ENCODE data around the gene ALKBH3. TPM values are rescaled to one million over a fixed set of nuclear protein-coding genes. Genes with fewer than 3 reads are reported as not detected.
A peak's percentile ranks its signal among the peaks of the same experiment; 100 is the strongest.

Gene ALKBH3
- total RNA-seq, 1 donor from 2014 or later = 16.7 TPM

- DNase-seq (ENCODE audit: low spot score in 2 of 2) (no peak), FAIRE-seq (no peak)
Observed at GRCh38 chr11:43955381-43956118, 74.9 kb downstream of the ALKBH3 start.

- DNase-seq (ENCODE audit: low spot score in 2 of 2) (no peak), FAIRE-seq (no peak)
Observed at GRCh38 chr11:43957571-43957970, 76.9 kb downstream of the ALKBH3 start.

DNA sequence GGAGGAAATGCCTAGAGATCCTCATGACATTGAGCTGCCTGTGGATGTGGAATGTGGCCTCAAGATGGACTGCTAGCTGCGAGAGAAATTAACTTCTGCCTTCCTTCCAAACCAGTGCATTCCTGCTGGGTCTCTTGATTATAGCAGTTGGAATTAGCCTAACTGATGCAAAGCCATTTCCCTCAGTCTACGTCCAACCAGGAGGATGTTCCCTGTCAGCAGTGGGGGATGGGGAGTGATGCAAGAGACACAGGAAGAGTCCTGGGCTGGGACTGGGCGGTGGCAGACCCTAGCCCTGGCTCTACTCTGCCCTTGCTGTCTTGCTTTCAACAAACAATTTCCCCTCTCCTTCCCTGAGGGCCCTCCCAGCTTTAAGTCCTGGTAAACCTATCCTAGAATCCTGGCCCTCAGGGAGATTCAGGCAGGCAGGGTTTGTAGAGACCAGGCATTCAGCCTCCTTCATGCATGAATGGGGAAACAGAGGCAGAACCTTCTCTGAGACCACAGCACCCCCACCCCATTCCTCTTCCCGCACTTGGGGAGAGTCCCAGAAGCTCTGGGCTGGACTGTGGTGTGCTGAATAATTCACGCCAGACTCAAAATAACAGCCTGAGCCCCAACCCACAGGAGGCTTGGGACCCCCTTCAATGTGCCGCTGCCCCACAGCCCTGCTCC is 78.8 kb downstream of the ALKBH3 start:
- DNase-seq (ENCODE audit: low spot score in 2 of 2) = no peak
- FAIRE-seq = no peak

- DNase-seq (ENCODE audit: low spot score in 2 of 2) = no peak
- FAIRE-seq = no peak
Observed at GRCh38 chr11:43962383-43963278, 82.0 kb downstream of the ALKBH3 start.

- no peak for FAIRE-seq
- no peak for DNase-seq (ENCODE audit: low spot score in 2 of 2)
Observed at GRCh38 chr11:43963279-43963620, 82.6 kb downstream of the ALKBH3 start.

- no peak for DNase-seq (ENCODE audit: low spot score in 2 of 2)
- no peak for FAIRE-seq
Observed at GRCh38 chr11:43967661-43968060, 87.0 kb downstream of the ALKBH3 start.

DNA sequence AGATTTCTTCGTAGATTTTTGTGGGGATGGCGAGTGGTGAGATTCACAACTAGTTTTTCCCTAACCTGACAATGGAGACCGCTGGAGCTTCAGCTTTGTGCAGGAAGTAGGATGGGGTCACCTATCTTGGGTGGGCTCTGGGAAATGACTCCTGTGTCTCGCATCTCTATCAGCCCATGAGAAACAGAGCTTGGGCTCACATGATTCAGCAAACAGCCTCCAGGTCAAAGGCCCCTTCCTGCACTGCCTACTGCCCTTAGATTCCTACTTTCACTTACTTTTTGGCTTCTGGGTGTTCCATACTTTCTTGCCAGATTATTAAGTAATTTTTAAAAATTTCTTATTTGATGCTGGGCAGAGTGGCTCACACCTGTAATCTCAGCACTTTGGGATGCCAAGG is 88.1 kb downstream of the ALKBH3 start:
- no peak for FAIRE-seq

DNA sequence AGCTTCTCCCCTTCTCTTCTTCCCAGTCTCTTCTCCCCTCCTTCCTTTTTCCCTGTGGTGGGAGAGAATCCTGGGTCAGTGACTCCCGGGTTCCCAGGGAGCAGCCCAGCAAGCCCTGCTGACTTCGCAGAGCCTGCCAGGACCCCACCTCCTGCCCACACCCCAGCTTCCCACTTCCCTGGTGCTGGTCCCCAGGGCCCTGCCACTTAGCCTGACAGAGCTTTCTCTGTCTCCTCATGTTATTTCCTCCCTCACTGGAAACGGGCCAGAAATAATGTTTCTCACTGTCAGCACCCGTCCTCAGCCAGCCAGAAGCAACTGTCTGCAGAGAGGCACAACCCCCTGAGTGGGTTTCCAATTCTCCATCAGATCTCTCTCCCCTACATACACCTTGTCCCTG is 88.9 kb downstream of the ALKBH3 start:
- FAIRE-seq = no peak
- peak in 1 of 2 donors; percentile 41 for DNase-seq (ENCODE audit: low spot score in 2 of 2)

More for the DNA sequence above, 88.1 kb downstream of the ALKBH3 start:
- no peak for DNase-seq (ENCODE audit: low spot score in 2 of 2)

Other genes starting within 250 kb of the ALKBH3 start
- 66.4 TPM for gene HSD17B12, start 200.1 kb upstream of the ALKBH3 start, total RNA-seq
- 15.5 TPM for gene C11orf96, start 61.8 kb downstream of the ALKBH3 start, total RNA-seq
- not detected for gene ACCSL, start 167.2 kb downstream of the ALKBH3 start, total RNA-seq
- 5.3 TPM for gene ACCS, start 185.4 kb downstream of the ALKBH3 start, total RNA-seq
- gene EXT2, start 214.8 kb downstream of the ALKBH3 start, total RNA-seq = 142 TPM